ENCODE measurements around the gene WNT3. TPM values are rescaled to one million over a fixed set of nuclear protein-coding genes. Genes with fewer than 3 reads are reported as not detected.

The WNT3 gene, protein sequence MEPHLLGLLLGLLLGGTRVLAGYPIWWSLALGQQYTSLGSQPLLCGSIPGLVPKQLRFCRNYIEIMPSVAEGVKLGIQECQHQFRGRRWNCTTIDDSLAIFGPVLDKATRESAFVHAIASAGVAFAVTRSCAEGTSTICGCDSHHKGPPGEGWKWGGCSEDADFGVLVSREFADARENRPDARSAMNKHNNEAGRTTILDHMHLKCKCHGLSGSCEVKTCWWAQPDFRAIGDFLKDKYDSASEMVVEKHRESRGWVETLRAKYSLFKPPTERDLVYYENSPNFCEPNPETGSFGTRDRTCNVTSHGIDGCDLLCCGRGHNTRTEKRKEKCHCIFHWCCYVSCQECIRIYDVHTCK
- total RNA-seq, result 1 to 10 TPM in 3 of 4 donors, under 1 TPM in 1; 0.79 to 2.5 (median 1.5) TPM
- 1.0 TPM for polyA plus RNA-seq
- long read RNA-seq, donor 1, partial matches to known transcripts, result 0 of 1 reads
- long read RNA-seq, donor 1, other reads (novel, unspliced or antisense), result 1 of 1 reads
- long read RNA-seq, donor 2, partial matches to known transcripts, result 0 of 1 reads
- long read RNA-seq, donor 2, other reads (novel, unspliced or antisense), result 1 of 1 reads
- long read RNA-seq, donor 3, partial matches to known transcripts, result 1 of 4 reads
- long read RNA-seq, donor 3, other reads (novel, unspliced or antisense), result 3 of 4 reads
- long read RNA-seq, donor 4, partial matches to known transcripts, result 0 of 3 reads
- long read RNA-seq, donor 4, other reads (novel, unspliced or antisense), result 3 of 3 reads

DNA sequence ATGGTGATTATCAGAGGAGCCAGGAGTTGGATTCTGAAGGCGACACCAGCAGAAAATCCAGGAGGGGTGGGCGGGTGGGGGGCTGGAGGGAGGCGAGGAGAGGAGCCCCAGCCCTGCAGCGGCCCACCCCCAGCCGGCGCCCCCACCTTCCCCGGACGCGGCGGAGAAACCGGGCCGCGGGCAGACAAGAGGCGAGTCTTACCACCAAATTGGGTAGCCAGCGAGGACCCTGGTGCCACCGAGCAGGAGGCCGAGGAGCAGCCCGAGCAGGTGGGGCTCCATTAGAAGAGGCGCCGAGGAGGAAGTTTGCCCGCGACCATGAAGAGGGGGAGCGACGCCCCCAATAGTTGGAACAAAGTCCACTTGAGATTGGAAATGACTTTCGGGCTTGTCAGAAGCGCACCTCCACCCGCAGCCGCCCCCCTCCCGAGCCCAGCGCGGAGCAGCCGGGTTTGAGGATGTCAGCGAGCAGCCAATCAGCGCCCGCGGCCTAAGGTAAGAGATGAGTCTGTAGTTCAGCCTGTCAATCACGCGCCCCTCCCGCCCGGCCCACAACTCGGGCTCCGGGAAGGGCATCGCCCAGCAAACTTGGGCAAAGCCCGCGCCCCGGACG is at the start of gene WNT3:
TSS of gene WNT3 (minus strand) at position 377 of the 613 bp plus-strand sequence. CDS start at position 282, 95 bp downstream.
- H3K27me3 ChIP-seq (ENCODE audit: control insufficient read depth, insufficient read depth), result no peaks in the 10 kb centered on the region
- WGBS, result 2% methylated on average over 47 of the region's 47 CpGs
- ATAC-seq (peak in 1 of 2 donors; percentile 8), DNase-seq (peak in 2 of 3 donors; percentile 58 to 60)
- H3K9me3 ChIP-seq (ENCODE audit: control insufficient read depth, low read length), result no peaks in the 10 kb centered on the region
- peak within 1 kb of the TSS; percentile 49 for H3K4me3 ChIP-seq (ENCODE audit: low read length)
- intact Hi-C loops (cut with DNase I), result no loop called here
- no peak within 1 kb of the TSS for H3K27ac ChIP-seq (ENCODE audit: low read length)
- H3K4me1 ChIP-seq (ENCODE audit: control insufficient read depth, insufficient read depth, low read length), result no peaks in the 10 kb centered on the region

- intact Hi-C loops (cut with DNase I), result loop anchor here in 1 of 4 donors (5.0 kb wide), 1 partner anchor 51 kb away; no protein-coding TSS in a partner anchor
- DNase-seq (no peak), ATAC-seq (no peak)
- Histone ChIP-seq H3K4me3 (ENCODE audit: low read length) (no peak overlapping the region), H3K4me1 (ENCODE audit: control insufficient read depth, insufficient read depth, low read length) (no peaks in the 10 kb centered on the region), H3K27me3 (ENCODE audit: control insufficient read depth, insufficient read depth) (no peaks in the 10 kb centered on the region), H3K27ac (ENCODE audit: low read length) (no peak overlapping the region), H3K9me3 (ENCODE audit: control insufficient read depth, low read length) (no peaks in the 10 kb centered on the region)
Measured at GRCh38 chr17:46866747-46867146, 48.3 kb upstream of the WNT3 start.

- H3K27ac ChIP-seq (ENCODE audit: low read length), result no peak overlapping the region
- WGBS, result 79% methylated on average over 8 of the region's 8 CpGs
- H3K4me1 ChIP-seq (ENCODE audit: control insufficient read depth, insufficient read depth, low read length), result no peaks in the 10 kb centered on the region
- H3K4me3 ChIP-seq (ENCODE audit: low read length), result no peak overlapping the region
- intact Hi-C loops (cut with DNase I), result loop anchor here in 1 of 4 donors (5.0 kb wide), 1 partner anchor 51 kb away; no protein-coding TSS in a partner anchor
- H3K9me3 ChIP-seq (ENCODE audit: control insufficient read depth, low read length), result no peaks in the 10 kb centered on the region
- DNase-seq (no peak), ATAC-seq (no peak)
- H3K27me3 ChIP-seq (ENCODE audit: control insufficient read depth, insufficient read depth), result no peaks in the 10 kb centered on the region
Measured at GRCh38 chr17:46866325-46866724, 47.8 kb upstream of the WNT3 start.

DNA sequence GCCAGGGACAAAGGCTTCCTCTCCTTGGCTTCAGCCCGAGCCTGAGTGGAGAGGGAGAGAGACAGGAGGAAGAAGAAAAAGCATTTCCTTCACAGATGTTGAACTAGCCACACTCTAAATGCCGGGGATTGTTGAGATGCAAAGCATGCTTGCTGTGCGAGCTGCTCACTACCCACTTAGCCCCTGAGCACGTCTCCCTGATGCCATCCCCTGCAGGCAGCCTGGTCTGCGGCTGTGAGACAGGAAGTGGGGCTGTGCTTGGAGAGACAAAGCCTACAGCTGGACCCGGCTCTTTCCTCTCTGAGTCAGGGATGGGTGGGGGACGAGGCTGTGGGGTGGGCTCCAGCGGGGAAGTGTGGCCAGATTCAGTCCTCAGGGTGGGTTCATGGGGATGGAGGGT is 46.6 kb upstream of the WNT3 start:
- Histone ChIP-seq H3K27me3 (ENCODE audit: control insufficient read depth, insufficient read depth) (no peaks in the 10 kb centered on the region), H3K4me1 (ENCODE audit: control insufficient read depth, insufficient read depth, low read length) (no peaks in the 10 kb centered on the region), H3K27ac (ENCODE audit: low read length) (no peak overlapping the region), H3K9me3 (ENCODE audit: control insufficient read depth, low read length) (no peaks in the 10 kb centered on the region), H3K4me3 (ENCODE audit: low read length) (no peak overlapping the region)
- DNase-seq (no peak), ATAC-seq (no peak)
- WGBS, result 19% methylated on average over 8 of the region's 8 CpGs
- intact Hi-C loops (cut with DNase I), result loop anchor here in 1 of 4 donors (5.0 kb wide), 1 partner anchor 52 kb away; no protein-coding TSS in a partner anchor

DNA sequence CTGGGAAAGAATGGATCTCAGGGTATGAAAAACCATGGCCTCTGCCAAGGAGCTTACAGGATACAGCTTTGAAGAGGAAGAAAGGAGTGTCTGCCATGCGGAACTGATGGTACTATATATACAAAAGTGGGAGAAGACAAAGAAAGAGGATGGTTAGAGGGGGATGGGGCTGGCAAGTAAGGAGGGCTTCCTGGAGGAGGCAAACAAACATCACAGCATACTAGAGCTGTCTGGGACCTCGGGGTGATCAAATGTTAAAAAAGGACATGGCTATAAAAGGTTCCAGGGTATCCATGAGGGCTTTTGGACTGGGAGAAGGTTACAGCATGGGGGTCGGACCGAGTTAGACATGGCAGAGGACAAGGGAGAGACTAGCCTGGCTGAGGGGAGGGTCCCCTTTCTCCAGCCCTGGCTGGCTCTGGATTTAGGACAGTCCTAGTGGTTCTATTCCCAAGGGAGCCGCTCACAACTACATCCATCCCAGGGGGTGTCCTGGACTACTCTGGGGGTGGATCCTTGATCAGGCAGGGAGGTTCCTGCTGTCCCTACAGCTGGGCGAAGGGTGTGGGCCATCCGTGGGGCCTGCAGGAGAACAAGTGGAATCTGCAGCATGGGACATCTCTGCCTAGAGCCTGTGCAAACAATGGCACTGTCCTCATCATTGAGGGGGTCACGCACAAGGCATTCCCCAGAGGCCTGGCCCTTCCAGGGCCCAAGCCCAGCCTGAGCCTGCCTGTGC is 45.1 kb upstream of the WNT3 start:
- WGBS, result 83% methylated on average over 8 of the region's 8 CpGs
- no peaks in the 10 kb centered on the region for H3K27me3 ChIP-seq (ENCODE audit: control insufficient read depth, insufficient read depth)
- H3K4me1 ChIP-seq (ENCODE audit: control insufficient read depth, insufficient read depth, low read length), result no peaks in the 10 kb centered on the region
- intact Hi-C loops (cut with DNase I), result no loop called here
- H3K9me3 ChIP-seq (ENCODE audit: control insufficient read depth, low read length), result no peaks in the 10 kb centered on the region
- no peak overlapping the region for H3K27ac ChIP-seq (ENCODE audit: low read length)
- DNase-seq (no peak), ATAC-seq (no peak)
- H3K4me3 ChIP-seq (ENCODE audit: low read length), result no peak overlapping the region

- Histone ChIP-seq H3K27me3 (ENCODE audit: control insufficient read depth, insufficient read depth) (no peaks in the 10 kb centered on the region), H3K4me1 (ENCODE audit: control insufficient read depth, insufficient read depth, low read length) (no peaks in the 10 kb centered on the region), H3K4me3 (ENCODE audit: low read length) (no peak overlapping the region), H3K27ac (ENCODE audit: low read length) (no peak overlapping the region), H3K9me3 (ENCODE audit: control insufficient read depth, low read length) (no peaks in the 10 kb centered on the region)
- peak in 1 of 2 donors; percentile 34 for ATAC-seq
- intact Hi-C loops (cut with DNase I), result no loop called here
- DNase-seq, result no peak
- 28% methylated on average over 13 of the region's 13 CpGs for WGBS
Measured at GRCh38 chr17:46862949-46863348, 44.5 kb upstream of the WNT3 start.

- WGBS, result 65% methylated on average over 5 of the region's 5 CpGs
- no peak overlapping the region for H3K4me3 ChIP-seq (ENCODE audit: low read length)
- intact Hi-C loops (cut with DNase I), result no loop called here
- H3K4me1 ChIP-seq (ENCODE audit: control insufficient read depth, insufficient read depth, low read length), result no peaks in the 10 kb centered on the region
- H3K27me3 ChIP-seq (ENCODE audit: control insufficient read depth, insufficient read depth), result no peaks in the 10 kb centered on the region
- DNase-seq, result no peak
- no peak overlapping the region for H3K27ac ChIP-seq (ENCODE audit: low read length)
- H3K9me3 ChIP-seq (ENCODE audit: control insufficient read depth, low read length), result no peaks in the 10 kb centered on the region
- ATAC-seq, result no peak
Measured at GRCh38 chr17:46859996-46860395, 41.5 kb upstream of the WNT3 start.

GRCh38 chr17:46857600-46857999 is 39.1 kb upstream of the WNT3 start:
- no peak for ATAC-seq
- Histone ChIP-seq H3K4me1 (ENCODE audit: control insufficient read depth, insufficient read depth, low read length) (no peaks in the 10 kb centered on the region), H3K27ac (ENCODE audit: low read length) (no peak overlapping the region), H3K27me3 (ENCODE audit: control insufficient read depth, insufficient read depth) (no peaks in the 10 kb centered on the region), H3K4me3 (ENCODE audit: low read length) (no peak overlapping the region), H3K9me3 (ENCODE audit: control insufficient read depth, low read length) (no peaks in the 10 kb centered on the region)
- intact Hi-C loops (cut with DNase I), result no loop called here
- 94% methylated on average over 1 of the region's 1 CpG for WGBS
- DNase-seq, result no peak

DNA sequence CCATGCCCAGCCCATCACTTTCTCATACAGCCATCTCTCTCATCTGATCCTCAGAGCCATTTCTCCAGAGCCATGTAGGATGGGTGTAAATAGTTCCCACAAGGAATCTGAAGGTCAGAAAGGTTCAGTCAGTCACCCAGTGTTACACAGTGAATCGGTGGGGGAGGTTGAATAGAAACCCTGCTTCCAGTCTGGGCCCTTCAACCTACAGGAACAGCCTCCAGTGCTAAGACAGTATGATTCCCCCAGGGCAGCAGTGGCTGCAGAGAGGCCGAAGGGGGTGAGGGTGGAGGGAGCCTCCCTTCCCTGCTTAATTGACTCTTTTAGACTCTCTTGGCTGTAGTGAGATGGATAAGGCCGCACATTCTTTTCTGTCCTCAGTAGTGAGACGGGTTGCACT is 36.5 kb upstream of the WNT3 start:
- Histone ChIP-seq H3K4me3 (ENCODE audit: low read length) (no peak overlapping the region), H3K27ac (ENCODE audit: low read length) (no peak overlapping the region), H3K27me3 (ENCODE audit: control insufficient read depth, insufficient read depth) (no peaks in the 10 kb centered on the region), H3K4me1 (ENCODE audit: control insufficient read depth, insufficient read depth, low read length) (no peaks in the 10 kb centered on the region), H3K9me3 (ENCODE audit: control insufficient read depth, low read length) (no peaks in the 10 kb centered on the region)
- WGBS, result 67% methylated on average over 4 of the region's 4 CpGs
- ATAC-seq, result no peak
- intact Hi-C loops (cut with DNase I), result loop anchor here in 1 of 4 donors (5.0 kb wide), 1 partner anchor 62 kb away; no protein-coding TSS in a partner anchor
- DNase-seq, result no peak

- H3K27ac ChIP-seq (ENCODE audit: low read length), result no peak overlapping the region
- H3K27me3 ChIP-seq (ENCODE audit: control insufficient read depth, insufficient read depth), result no peaks in the 10 kb centered on the region
- ATAC-seq (no peak), DNase-seq (no peak)
- H3K9me3 ChIP-seq (ENCODE audit: control insufficient read depth, low read length), result no peaks in the 10 kb centered on the region
- H3K4me3 ChIP-seq (ENCODE audit: low read length), result no peak overlapping the region
- intact Hi-C loops (cut with DNase I), result loop anchor here in 1 of 4 donors (5.0 kb wide), 1 partner anchor 63 kb away; no protein-coding TSS in a partner anchor
- 91% methylated on average over 3 of the region's 3 CpGs for WGBS
- H3K4me1 ChIP-seq (ENCODE audit: control insufficient read depth, insufficient read depth, low read length), result no peaks in the 10 kb centered on the region
Measured at GRCh38 chr17:46854515-46854914, 36.0 kb upstream of the WNT3 start.
